Pons (tissue), 1 donor: ENCODE data around the gene RASSF4.
"Not testable (repeated sequence)": the region's sequence is repeated elsewhere in the genome, so short reads cannot be mapped to it uniquely, and the experiment has no call there.

ENCODE experiments used
- DNase-seq: peaks from one replicate; pipeline ENCODE4 v3.0.0-alpha.2; 2016; ENCODE audit warnings: low spot score

The RASSF4 gene

DNA sequence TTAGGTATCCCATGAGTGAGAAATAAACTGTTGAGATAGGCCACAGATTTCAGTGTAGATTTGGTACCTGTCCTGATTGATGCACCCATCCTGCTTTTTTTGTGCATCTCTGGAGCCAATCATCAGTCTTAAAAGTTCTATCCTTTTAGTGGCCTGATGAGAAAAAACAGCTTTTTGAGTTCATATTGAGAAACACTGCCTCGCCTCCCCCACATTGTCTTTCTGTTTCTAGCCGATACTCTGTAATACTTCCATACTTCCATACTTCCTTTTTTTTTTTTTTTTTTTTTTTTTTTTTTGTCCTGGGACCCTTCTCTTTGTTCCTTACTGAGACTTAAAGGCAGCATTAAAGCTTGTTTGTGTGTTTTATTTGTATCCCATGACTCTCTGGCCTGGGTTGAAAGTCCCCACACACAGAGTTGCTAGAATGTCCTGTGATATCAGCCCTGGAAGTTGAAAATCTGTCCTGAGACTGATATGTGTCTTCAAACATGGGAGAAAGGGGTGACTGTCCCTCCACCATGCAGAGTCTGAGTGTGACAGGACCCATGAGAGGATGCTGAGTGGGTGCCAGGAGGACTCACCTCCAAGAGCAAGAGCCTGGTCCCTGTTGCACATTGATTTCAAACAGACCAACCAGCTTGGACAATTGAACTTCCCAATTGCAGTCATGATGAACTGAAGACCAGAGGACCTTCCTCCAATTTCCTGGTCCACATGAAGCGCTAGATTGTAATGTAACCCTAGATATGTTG lies 46.9 kb downstream of the RASSF4 start:
- no peak for DNase-seq

DNA sequence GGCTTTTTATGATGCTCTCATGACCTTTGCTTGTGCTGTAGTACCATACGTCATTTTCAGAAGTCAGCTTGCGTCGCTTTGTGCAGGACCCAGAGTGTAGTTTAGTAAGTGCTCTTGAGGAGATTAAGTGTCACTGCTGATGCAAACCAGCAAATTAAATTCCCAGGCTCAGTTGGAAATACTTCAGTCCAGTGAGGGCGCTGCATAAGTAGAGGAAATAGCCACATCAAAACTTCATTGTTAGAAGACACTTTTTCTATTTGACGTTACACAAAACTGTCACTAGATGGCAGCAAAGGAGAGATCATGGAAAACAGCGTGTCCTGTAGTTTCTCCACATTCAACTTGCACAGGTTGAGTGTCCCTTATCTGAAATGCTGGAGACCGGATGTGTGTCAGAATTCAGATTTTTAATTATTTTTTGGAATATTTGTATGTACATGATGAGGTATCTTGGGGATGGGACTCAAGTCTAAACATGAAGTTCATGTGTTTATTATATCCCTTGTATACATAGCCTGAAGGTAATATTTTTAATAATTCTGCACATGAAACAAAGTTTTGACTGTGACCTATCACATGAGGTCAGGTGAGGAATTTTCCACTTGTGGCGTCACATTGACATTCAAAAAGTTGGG lies 49.0 kb downstream of the RASSF4 start:
- DNase-seq, result peak; percentile 97

DNA sequence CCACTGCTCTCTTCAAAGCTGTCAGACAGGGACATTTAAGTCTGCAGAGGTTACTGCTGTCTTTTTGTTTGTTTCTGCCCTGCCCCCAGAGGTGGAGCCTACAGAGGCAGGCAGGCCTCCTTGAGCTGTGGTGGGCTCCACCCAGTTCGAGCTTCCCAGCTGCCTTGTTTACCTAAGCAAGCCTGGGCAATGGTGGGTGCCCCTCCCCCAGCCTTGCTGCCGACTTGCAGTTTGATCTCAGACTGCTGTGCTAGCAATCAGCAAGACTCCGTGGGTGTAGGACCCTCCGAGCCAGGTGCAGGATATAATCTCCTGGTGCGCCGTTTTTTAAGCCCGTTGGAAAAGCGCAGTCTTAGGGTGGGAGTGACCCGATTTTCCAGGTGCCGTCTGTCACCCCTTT lies 55.0 kb downstream of the RASSF4 start:
- DNase-seq, result not testable (repeated sequence)

DNA sequence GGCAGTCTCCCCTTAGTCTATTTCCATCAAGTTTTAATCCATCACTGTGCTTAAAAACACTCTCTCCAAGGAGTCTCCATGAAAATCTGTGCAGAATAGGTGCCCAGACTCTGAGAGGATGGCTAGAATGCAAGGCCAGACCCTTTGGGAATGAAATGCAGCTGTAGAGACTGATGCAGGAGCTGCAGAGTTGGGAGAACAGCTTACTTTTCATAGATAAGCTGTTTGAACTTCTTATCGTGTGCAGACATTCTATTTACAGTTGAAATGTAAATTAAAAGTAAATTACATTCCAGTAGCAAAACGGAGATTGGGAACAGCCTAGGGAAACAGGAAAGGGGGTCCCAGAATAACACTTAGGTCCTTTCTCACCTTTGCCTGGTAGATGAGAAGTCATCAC lies 56.0 kb downstream of the RASSF4 start:
- DNase-seq, result no peak

DNA sequence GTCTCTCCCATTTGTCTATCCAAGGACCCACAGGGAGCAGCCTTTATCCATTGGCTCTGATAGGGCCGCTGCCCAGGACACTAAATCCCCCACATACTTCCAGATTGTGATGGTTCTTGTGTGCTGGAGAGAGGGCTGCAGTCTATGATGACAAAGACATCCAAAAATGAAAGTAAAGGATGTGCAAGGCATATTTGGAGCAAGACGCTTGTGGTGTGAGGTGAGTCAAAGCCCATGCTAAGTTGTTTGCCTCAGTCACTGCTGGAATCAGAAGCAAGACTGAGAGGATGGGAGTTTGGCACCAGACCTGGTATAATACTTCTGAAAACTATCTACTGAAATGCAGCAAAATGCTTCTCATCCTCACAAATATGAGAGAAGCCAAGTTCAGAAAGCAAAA lies 63.8 kb downstream of the RASSF4 start:
- DNase-seq, result no peak

DNA sequence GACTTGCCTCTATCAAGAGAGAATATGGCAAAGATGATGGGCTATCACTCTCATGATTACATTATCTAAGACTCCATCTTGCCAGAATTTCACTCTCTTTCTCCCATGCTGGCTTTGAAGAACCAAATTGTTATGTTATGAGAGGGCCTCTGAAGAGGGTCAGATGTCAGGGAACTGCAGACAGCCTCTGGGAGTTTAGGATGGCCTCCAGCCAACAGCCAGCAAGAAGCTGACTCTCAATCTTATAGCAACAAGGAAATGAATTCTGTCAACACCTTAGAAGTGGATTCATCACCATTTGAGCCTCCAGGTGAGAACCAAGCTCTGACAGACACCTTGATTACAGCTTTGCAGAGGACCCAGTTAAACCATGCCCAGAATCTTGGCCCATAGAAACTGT lies 74.7 kb downstream of the RASSF4 start:
- DNase-seq, result no peak

DNA sequence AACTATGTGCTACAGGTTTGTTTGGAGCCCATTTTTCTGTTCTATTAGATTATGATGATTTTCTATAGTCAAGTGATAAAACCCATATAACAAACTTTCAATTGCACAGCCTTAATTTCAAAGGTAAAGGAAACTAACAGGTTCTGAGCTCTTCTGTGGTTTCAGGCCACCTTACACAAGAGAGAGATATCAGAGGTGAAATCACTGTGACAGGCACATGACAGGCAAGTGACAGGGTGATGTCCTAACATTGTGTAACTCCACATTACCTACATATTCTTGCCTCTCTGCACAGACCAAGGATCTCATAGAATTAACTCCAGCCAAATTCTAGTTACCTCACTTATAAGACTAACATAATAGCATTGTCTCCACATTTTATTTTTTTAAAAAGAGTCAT lies 76.1 kb downstream of the RASSF4 start:
- no peak for DNase-seq

DNA sequence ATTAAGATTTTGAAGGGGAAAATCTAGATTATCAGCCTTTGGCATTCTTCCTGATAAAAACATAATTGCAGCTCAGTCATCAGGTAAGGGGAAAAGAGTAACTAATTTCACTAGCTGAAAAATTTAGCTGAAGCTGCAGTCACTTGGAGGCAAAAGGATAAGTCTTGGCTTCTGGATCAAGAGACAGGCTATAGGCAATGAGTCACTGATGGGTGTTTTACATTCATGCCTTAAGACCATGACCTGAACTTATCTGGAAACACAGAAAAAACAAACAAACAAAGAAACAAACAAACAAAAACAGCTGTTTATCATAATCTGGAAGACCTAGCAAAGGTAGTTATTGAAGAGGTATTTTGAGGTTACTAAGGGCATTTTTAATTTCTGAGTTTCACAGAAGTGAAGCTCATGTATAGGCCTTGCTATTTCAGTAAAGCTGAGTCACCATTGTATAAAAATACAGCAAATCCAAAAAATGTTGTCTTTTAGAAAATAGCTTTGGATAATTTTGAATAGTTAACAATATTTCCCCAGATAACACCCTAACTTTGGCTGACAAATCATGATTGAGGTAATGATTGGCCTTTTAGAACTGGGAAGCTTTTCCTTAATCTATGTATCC lies 81.4 kb downstream of the RASSF4 start:
- DNase-seq, result no peak

DNA sequence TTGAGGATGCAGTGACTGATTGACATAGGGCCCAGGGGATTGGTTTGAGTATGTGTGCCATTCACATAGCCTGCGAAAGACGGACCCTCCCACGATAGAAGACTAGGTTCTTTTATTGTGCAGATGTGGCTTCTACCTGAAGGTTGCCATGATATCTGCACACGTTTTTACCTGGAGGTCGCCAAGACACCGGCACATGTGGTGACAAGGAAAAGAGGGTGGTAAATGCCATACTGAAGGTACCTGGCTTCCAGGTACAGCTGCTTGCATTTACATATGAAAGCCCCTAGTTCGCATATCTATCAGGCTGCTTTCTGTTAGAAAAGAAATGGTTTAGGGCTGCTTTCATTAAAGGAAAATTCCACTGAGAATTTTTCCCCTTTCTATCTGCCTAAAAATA lies 84.7 kb downstream of the RASSF4 start:
- DNase-seq, result no peak
